ENCODE measurements around the gene SHC2.
"Not testable (repeated sequence)": the region's sequence is repeated elsewhere in the genome, so short reads cannot be mapped to it uniquely, and the experiment has no call there.

The SHC2 gene

DNA sequence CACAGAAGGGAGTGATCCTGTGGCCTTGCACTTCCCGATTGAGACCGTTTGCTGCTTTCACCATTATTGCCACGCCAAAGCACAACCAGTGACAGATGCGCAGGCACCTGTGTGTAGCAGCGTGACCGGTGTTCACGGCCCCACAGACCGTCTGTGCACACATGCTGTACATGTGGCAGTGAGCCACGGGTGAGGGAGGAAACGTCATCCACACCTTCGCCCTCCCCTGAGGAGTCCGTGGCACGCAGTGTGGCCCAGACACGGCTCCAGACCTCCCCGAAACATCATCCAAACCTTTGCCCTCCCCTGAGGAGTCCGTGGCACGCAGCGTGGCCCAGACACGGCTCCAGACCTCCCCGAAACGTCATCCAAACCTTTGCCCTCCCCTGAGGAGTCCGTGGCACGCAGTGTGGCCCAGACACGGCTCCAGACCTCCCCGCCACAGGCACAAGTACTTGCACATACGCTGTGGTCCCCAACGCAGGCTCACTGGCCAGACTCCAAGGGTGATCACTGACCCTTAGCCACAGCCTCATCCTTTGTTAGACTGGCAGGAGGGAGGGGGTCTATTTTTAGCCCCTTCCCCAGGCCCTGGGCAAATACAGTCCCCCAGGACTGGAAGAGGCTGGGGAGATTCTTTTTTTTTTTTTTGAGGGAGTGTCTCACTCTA lies 7.9 kb upstream of the SHC2 start:
- no peak for DNase-seq

GRCh38 chr19:467554-467953 lies 6.7 kb upstream of the SHC2 start:
- DNase-seq, result no peak

- no peak for DNase-seq
Observed at GRCh38 chr19:465056-465816, 4.4 kb upstream of the SHC2 start.

DNA sequence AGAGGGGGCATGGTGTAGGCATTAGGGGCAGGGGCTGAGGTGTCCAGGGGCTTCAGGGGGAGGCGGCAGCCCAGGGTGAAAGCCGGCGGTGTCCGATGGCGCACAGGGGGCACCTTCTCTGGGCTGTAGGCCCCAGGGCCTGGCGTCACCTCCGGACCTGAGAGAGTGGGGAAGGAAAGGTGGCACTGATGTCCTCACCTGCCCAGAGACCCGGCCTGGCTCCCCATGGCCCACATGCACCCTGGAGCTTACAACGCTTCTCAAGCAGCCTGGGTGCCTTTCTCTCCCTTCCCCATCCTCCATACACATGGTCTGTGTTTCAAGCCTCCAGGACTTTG lies 3.3 kb upstream of the SHC2 start:
- no peak for DNase-seq

DNA sequence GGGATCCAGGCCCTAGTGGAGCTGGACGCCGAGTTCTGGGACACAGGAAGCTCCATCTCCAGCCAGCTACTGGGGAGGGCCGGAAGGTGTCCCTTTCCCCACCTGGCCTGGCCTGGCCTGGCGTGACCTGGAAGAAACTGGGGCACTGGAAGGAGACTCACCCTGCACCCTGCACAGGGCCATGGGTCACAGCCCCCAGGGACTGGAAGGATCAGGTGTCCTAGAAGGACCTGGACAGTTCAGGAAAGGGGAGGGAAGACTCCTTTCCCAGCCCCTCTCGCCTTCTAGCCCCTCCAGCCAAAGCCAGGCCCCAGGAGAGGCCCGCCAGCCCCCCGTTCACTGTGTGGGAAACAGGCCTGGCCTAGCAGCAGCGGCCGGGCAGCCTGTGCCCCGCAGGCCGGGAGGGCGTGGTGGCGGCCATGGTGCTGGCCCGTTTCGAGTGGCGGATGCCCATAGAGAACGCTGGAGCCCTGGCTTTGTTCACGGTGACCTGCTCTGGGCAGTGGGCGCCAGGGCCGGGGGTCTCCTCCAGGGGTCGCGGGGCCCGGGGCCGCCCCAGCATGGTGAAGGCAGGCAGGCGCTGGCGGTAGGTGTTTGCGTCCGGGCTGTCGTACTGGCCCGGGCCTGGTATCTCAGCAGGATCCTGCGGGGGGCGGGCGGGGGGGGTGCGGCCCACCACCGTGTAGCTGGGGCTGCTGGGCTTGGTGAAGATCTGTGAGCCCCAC lies 2.8 kb upstream of the SHC2 start:
- no peak for DNase-seq

- DNase-seq, result peak; percentile 13
Observed at GRCh38 chr19:461721-462551, 1.1 kb upstream of the SHC2 start.

DNA sequence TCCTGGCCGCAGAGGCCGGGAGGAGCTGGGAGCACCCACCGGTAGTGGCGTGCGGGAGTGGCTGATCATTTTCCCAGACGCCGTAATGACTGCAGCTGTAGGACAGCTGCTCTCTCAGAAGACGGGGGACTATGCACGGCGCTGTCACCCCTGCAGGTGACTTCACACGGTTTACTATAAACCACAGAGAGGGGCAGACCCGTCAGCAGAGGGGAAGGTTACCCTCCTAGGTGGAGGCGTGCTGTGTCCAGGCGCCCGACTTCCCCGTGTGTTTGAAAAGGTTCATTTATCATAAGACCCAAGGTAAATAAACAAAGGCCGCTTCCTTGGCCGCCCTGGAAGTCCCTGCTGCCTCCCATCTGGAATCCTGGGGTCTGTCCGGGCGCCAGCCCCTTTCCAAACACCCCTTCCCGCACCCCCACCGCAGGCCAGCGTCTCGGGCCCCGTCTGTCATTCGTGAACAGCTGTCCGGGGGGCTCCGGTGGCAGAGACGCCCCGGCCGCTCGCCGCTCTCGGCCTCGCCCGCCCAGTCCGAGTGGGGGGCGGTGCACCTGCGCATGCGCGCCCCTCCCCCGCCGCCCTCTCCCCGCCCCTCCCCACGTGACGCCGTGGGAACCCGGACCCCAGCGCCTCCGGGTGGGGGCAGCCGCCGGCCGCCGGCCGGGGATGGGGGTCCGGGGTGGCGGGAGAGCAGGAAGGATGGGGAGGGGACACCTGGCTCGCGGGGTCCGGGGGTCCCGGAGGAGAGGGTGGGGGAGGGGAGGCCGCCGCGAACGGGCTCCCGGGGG lies 915 bp downstream of the SHC2 start:
- DNase-seq, result peak; percentile 6

DNA sequence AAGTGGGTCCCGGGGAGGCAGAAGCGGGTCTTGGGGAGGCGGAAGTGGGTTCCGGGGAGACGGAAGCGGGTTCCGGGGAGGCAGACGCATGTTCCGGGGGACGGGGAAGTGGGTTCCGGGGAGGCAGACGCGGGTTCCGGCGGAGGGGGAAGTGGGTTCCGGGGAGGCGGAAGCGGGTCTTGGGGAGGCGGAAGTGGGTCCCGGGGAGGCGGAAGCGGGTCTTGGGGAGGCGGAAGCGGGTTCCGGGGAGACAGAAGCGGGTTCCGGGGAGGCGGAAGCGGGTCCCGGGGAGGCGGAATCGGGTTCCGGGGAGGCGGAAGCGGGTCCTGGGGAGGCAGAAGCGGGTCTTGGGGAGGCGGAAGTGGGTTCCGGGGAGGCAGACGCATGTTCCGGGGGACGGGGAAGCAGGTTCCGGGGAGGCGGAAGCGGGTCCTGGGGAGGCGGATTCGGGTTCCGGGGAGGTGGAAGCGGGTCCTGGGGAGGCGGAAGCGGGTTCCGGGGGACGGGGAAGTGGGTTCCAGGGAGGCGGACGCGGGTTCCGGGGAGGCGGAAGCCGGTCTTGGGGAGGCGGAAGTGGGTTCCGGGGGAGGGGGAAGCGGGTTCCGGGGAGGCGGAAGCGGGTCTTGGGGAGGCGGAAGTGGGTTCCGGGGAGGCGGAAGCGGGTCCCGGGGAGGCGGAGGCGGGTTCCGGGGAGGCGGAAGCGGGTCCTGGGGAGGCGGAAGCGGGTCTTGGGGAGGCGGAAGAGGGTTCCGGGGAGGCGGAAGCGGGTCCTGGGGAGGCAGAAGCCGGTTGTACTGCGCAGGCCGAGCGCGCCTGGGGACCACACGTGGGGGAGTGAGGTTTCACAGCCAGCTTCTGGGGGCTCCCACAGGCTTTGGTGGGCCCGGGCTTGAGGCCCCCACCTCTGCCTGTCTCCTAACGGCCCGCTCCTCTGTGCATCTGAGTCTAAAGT lies 2.5 kb downstream of the SHC2 start:
- no peak for DNase-seq

DNA sequence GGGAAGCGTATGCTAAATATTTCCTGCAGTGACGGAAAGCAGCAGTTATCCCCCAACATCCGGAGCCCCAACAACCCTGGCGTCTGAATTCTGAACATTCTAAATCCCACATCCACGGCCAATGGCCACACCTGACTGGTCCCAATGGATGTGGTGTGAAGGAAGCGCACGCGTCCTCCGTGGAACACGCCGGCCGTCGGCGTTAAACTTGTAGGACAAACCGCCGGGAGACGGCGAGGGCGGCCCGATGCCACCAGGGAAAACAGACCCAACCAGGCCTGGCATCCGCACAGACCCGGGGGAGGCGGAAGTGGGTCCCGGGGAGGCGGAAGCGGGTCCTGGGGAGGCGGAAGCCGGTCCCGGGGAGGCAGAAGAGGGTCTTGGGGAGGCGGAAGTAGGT lies 3.2 kb downstream of the SHC2 start:
- no peak for DNase-seq

- DNase-seq, result no peak
Observed at GRCh38 chr19:456547-457110, 4.2 kb downstream of the SHC2 start.

DNA sequence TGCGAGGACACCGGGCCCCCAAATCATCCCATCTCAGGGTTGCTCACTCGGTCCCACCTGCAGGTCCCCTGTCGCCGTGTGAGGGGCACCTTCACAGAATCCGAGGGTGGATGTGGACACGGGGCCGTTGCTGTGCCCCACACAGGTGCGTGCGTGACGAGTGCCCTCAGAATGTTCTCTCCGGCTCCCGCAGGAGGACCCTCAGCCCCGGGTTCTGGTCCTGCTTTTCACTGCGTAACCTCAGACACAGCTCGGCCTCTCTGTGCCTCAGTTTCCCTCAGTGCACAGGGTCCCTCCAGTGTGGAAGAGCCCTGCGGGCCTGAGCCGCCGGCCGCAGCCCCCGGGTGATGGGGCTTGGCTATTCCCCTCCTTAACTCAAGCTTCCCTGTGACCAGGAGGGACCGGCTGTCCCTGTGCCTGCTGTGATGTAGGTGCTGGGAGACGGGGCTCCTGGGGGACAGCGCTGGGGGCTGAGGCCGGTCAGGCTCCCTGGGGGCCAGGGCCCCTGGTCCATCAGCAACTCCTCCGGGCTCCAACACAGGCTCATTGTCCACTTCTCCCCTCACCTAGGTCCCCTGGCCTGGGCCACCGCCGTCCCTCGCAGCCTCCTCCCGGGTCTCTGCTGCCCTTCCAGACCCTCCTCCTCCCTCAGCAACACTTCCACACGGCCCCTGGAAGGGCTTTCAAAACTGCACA lies 4.8 kb downstream of the SHC2 start:
- no peak for DNase-seq

GRCh38 chr19:455031-455705 lies 5.7 kb downstream of the SHC2 start:
- no peak for DNase-seq

- DNase-seq, result no peak
Observed at GRCh38 chr19:453606-454005, 7.2 kb downstream of the SHC2 start.

- no peak for DNase-seq
Observed at GRCh38 chr19:452829-453228, 8.0 kb downstream of the SHC2 start.

DNA sequence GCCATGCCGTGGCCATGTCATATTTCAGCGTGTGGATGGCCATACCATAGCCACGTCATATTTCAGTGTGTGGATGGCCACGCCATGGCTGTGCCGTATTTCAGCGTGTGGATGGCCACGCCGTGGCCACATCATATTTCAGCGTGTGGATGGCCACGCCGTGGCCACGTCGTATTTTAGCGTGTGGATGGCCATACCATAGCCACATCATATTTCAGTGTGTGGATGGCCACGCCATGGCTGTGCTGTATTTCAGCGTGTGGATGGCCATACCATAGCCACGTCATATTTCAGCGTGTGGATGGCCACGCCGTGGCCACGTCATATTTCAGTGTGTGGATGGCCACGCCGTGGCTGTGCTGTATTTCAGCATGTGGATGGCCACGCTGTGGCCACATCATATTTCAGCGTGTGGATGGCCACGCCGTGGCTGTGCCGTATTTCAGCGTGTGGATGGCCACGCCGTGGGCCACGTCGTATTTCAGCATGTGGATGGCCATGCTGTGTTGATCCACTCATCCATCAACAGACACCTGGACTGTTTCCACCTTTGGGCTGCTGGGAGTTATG lies 9.8 kb downstream of the SHC2 start:
- DNase-seq, result not testable (repeated sequence)

GRCh38 chr19:449916-450315 lies 10.9 kb downstream of the SHC2 start:
- DNase-seq, result no peak

- no peak for DNase-seq
Observed at GRCh38 chr19:447816-448560, 12.8 kb downstream of the SHC2 start.

DNA sequence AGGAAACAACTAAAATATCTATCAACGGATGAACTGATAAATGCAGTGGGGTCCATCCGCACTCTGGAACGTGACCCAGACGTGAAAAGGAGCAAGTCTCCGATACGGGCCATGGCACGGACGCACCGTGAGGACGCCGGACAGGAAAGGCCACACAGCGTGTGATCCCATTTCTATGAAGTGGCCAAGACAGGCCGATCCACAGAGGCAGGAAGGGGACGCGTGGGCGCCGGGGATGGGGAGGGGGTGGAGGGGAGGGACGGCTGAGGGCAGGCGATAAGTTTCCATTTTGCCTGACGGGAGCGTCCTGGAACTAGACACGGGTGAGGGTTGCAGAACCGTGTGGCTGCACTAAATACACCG lies 13.8 kb downstream of the SHC2 start:
- DNase-seq, result no peak
